HTR-8/SVneo (cell line): ENCODE results near the gene KIF2C.
"Not testable (repeated sequence)": the region's sequence is repeated elsewhere in the genome, so short reads cannot be mapped to it uniquely, and the experiment has no call there.

Experiments used
- DNase-seq: peaks from one replicate; pipeline ENCODE4 v3.0.0; 2011; ENCODE audit warnings: low spot score, mixed read lengths; ENCODE audit not compliant: insufficient read length
- FAIRE-seq: peaks from 2 replicates; lab custom pipeline; 2011; peaks lifted over from hg19 to GRCh38; lab: Jason Lieb, UNC

Gene KIF2C

GRCh38 chr1:44739307-44740178 is at the start of gene KIF2C:
Gene KIF2C (plus strand): TSS chr1:44739837. CDS start chr1:44739933, 96 bp downstream.
- DNase-seq (peak; percentile 96), FAIRE-seq (peak; percentile 74)

GRCh38 chr1:44693159-44693558 is 46.5 kb upstream of the KIF2C start:
- DNase-seq (no peak), FAIRE-seq (no peak)

GRCh38 chr1:44693900-44694299 is 45.7 kb upstream of the KIF2C start:
- FAIRE-seq, result no peak
- DNase-seq, result no peak

- no peak for DNase-seq
- no peak for FAIRE-seq
Observed at GRCh38 chr1:44694863-44695478, 44.7 kb upstream of the KIF2C start.

- DNase-seq (no peak), FAIRE-seq (no peak)
Observed at GRCh38 chr1:44695671-44696070, 44.0 kb upstream of the KIF2C start.

- FAIRE-seq (no peak), DNase-seq (no peak)
Observed at GRCh38 chr1:44696101-44696500, 43.5 kb upstream of the KIF2C start.

- no peak for FAIRE-seq
- no peak for DNase-seq
Observed at GRCh38 chr1:44696789-44697345, 42.8 kb upstream of the KIF2C start.

GRCh38 chr1:44698138-44698537 is 41.5 kb upstream of the KIF2C start:
- no peak for DNase-seq
- FAIRE-seq, result no peak

- FAIRE-seq, DNase-seq: not testable (repeated sequence)
Observed at GRCh38 chr1:44699375-44699774, 40.3 kb upstream of the KIF2C start.

GRCh38 chr1:44700573-44700972 is 39.1 kb upstream of the KIF2C start:
- no peak for FAIRE-seq
- no peak for DNase-seq

- DNase-seq (no peak), FAIRE-seq (no peak)
Observed at GRCh38 chr1:44701141-44701573, 38.5 kb upstream of the KIF2C start.

- DNase-seq (no peak), FAIRE-seq (no peak)
Observed at GRCh38 chr1:44705470-44705869, 34.2 kb upstream of the KIF2C start.

- FAIRE-seq (no peak), DNase-seq (no peak)
Observed at GRCh38 chr1:44705938-44706337, 33.7 kb upstream of the KIF2C start.

- DNase-seq (peak; percentile 60), FAIRE-seq (peak; percentile 81)
Observed at GRCh38 chr1:44707112-44707881, 32.3 kb upstream of the KIF2C start.

GRCh38 chr1:44707959-44708831 is 31.4 kb upstream of the KIF2C start:
- FAIRE-seq, result no peak
- no peak for DNase-seq

GRCh38 chr1:44713321-44713781 is 26.3 kb upstream of the KIF2C start:
- DNase-seq, result no peak

GRCh38 chr1:44714532-44714931 is 25.1 kb upstream of the KIF2C start:
- FAIRE-seq (no peak), DNase-seq (no peak)

More at GRCh38 chr1:44713321-44713781, 26.3 kb upstream of the KIF2C start:
- FAIRE-seq, result no peak

GRCh38 chr1:44714944-44715571 is 24.6 kb upstream of the KIF2C start:
- DNase-seq, result peak; percentile 80
- peak; percentile 87 for FAIRE-seq

GRCh38 chr1:44717156-44717555 is 22.5 kb upstream of the KIF2C start:
- no peak for DNase-seq
- FAIRE-seq, result no peak
